Activated T-cell treated with anti-CD3 and anti-CD28 coated beads, Interleukin-2, amount 50 U/mL, for 1 hour (primary cell): ENCODE data around the gene CYFIP1.

Experiments
- DNase-seq: peaks from one replicate; pipeline ENCODE4 v3.0.0-alpha.2; 2020

The CYFIP1 gene

GRCh38 chr15:22915866-22916515, 64.2 kb downstream of the CYFIP1 start:
- DNase-seq: no peak

- no peak for DNase-seq
These were observed 66.4 kb downstream of the CYFIP1 start for GRCh38 chr15:22913646-22914380.

- no peak for DNase-seq
These were observed 67.9 kb downstream of the CYFIP1 start for GRCh38 chr15:22912256-22912655.

GRCh38 chr15:22911306-22911705, 68.9 kb downstream of the CYFIP1 start:
- DNase-seq: no peak

- no peak for DNase-seq
These were observed 71.3 kb downstream of the CYFIP1 start for GRCh38 chr15:22908830-22909229.

GRCh38 chr15:22907161-22907950, 72.8 kb downstream of the CYFIP1 start:
- no peak for DNase-seq

GRCh38 chr15:22904736-22905135, 75.4 kb downstream of the CYFIP1 start:
- DNase-seq: no peak

- no peak for DNase-seq
These were observed 76.1 kb downstream of the CYFIP1 start for GRCh38 chr15:22903961-22904534.

GRCh38 chr15:22903427-22903826, 76.7 kb downstream of the CYFIP1 start:
- no peak for DNase-seq

- no peak for DNase-seq
These were observed 77.2 kb downstream of the CYFIP1 start for GRCh38 chr15:22902981-22903380.

GRCh38 chr15:22902578-22902977, 77.6 kb downstream of the CYFIP1 start:
- DNase-seq: no peak

GRCh38 chr15:22902046-22902445, 78.1 kb downstream of the CYFIP1 start:
- no peak for DNase-seq

GRCh38 chr15:22895465-22896190, 84.5 kb downstream of the CYFIP1 start:
- DNase-seq: no peak

- no peak for DNase-seq
These were observed 86.3 kb downstream of the CYFIP1 start for GRCh38 chr15:22893881-22894280.

GRCh38 chr15:22893081-22893480, 87.1 kb downstream of the CYFIP1 start:
- DNase-seq: no peak

GRCh38 chr15:22892333-22892732, 87.8 kb downstream of the CYFIP1 start:
- DNase-seq: no peak

GRCh38 chr15:22891426-22892210, 88.5 kb downstream of the CYFIP1 start:
- DNase-seq: no peak

GRCh38 chr15:22890296-22890695, 89.9 kb downstream of the CYFIP1 start:
- DNase-seq: no peak

GRCh38 chr15:22889146-22889818, 90.9 kb downstream of the CYFIP1 start:
- no peak for DNase-seq

GRCh38 chr15:22888120-22888859, 91.9 kb downstream of the CYFIP1 start:
- no peak for DNase-seq
